Renal cortical epithelial cell (primary cell): ENCODE data around the gene PRKCA. TPM values are rescaled to one million over a fixed set of nuclear protein-coding genes. Genes with fewer than 3 reads are reported as not detected.

Experiments
- DNase-seq: peaks from one replicate; pipeline ENCODE4 v3.0.0-alpha.2; 2011; ENCODE audit warnings: low read depth
- total RNA-seq: library from RNA; depleted of rRNA; stranded (reverse); fragments of >200 nt; gene quantifications from 2 replicates; pipeline ENCODE4 v1.2.3, GENCODE V29; 2014

PRKCA gene
- total RNA-seq, 1 donor from 2014 or later: 31.9 TPM

- no peak for DNase-seq
These were observed 351.8 kb downstream of the PRKCA start for GRCh38 chr17:66654106-66654740.

DNA sequence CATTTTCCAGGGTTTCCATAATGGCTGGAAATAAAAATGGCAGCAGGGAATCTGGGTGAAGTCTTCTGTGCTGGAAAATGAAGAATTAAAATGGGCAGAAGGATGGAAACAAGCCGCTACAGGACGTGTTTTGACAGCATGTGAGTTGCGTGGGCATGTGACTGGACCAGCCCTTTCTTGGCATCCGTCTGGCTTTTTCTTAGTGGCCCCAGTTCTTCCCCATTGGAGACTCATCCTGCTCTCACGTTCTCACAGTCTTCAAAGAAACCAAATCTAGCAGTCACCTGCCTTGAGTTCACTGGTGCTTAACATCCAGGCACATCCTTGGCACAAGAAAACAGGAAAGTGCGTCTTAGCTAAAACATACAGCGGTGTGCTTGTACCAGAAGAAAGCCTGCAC, 352.4 kb downstream of the PRKCA start:
- DNase-seq: no peak

DNA sequence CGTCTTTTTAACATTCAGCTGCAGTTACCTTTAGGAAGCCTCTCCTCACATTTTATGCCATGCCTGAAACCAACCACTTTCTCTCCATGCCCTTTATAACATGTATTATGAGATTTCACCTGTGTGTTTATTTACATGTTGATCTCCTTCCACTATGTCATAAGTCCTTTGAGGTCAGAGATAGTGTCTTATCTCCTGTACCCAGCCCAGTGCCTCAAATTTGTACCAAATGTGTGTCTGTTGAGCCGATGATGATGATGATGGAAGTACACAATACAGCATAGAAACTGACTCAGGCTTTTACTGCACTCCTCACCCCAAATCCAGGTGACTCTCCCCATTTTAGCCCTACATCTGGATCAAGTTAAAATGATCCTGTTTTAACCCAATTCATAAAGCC, 353.0 kb downstream of the PRKCA start:
- no peak for DNase-seq

GRCh38 chr17:66655861-66656260, 353.4 kb downstream of the PRKCA start:
- DNase-seq: peak; percentile 35

- DNase-seq: peak; percentile 87
These were observed 359.2 kb downstream of the PRKCA start for GRCh38 chr17:66661411-66662256.

DNA sequence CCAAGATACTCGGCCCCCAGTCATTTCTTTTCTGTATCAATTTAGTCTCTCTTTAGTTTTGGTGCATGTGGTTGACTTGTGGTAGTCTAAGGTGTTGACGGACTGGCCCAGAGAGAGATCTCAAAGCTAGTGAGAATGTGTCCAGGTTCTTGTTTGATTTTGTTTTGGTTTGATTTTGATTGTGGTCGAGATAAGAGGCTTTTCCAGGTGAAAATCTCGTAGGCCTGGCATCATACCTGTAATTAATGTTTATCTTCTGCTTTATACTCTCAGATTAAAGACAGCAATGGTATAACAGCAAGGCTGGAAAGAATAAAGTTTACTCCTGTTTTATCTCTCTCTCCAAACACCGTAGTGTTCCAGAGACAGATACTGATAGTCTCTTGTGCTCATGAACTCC, 360.1 kb downstream of the PRKCA start:
- DNase-seq: no peak

DNA sequence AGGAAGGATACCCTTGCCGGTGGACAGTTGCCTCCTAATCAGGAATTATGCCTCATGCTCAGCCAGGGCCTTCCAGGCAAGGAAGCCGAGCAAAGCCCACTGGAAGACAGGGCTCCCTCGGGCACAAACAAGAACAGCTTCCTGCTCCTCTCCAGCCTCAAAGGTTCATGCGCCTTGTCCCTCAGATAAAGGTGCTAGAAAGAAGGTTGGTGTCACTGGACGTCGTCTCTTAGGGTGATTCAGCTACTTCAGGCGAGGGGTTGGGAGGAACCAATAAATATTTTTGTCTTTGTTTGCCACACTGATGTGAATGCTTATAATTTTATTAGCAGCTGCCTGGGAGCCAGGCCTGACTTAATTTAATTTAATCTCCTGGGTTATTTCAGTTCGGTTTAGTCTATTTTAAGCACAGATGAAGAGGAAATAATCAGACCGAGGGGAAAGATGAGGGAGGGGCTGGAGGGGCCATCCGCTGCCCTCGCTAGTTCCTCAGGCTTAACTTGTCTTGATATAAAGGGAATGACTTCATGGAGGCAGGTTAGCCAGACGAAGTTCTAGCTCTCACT, 360.7 kb downstream of the PRKCA start:
- DNase-seq: no peak

DNA sequence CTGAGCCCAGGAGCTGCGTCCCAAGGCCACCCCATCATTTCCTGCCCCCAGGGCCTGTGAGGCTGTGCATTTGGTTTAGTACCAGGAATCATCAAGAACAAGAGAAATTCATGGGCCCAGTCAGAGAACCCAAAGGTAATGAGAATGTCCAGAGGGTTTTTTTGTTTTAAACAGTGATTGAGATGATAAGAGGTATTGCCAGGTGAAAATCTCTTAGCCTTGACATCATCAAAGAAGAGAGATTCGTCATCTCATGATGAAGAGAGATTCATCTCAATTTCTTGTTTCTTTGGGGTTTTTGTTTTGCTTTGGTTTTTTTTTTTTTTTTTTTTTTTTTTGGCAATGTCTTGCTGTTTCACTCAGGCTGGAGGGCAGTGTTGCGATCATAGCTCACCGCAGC, 361.9 kb downstream of the PRKCA start:
- no peak for DNase-seq

- DNase-seq: peak; percentile 26
These were observed 362.8 kb downstream of the PRKCA start for GRCh38 chr17:66665194-66665593.

GRCh38 chr17:66667090-66667489, 364.7 kb downstream of the PRKCA start:
- no peak for DNase-seq

DNA sequence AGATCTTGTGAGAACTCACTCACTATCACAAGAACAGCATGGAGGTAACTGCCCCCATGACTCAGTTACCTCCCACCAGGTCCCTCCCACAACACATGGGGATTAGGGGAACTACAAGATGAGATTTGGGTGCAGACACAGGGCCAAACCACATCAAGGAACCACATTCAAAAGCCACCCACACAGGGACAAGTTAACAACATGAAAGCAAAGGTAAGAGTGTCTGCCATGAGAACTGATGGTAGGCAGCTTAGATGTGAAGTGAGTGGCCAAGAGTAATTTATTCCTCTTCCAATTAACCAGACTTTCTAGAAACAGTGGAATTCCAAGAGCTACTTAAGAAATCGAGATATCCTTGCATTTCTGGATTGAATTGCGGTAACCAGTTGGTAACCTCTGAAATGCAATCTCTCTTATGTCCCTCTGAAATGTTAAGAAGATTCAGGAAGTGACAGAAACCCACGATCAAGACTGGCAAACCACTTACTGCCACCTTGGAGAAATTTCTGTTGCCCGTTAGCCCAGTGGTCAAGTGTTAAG, 365.1 kb downstream of the PRKCA start:
- no peak for DNase-seq

DNA sequence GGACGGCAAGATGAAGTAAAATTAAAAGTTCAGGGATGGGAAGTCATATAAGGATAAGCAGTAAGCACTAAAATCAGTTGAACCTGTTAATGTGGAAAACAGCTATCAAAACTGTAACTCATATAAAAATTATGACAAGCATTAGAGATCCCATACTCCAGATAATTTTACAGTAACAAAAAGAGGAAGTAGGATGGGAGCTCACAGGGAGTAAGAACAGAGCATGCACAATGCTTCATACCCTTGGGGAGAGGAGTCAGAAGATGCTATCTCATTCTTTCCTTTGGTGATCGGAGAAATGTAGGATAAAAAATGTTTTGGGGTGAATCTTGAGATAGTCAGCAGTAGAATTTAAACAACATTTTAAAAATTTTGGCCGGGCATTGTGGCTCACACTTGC, 367.8 kb downstream of the PRKCA start:
- DNase-seq: no peak

- peak; percentile 27 for DNase-seq
These were observed 368.7 kb downstream of the PRKCA start for GRCh38 chr17:66671156-66671555.

GRCh38 chr17:66673668-66674276, 371.4 kb downstream of the PRKCA start:
- peak; percentile 54 for DNase-seq

GRCh38 chr17:66675273-66675990, 373.0 kb downstream of the PRKCA start:
- no peak for DNase-seq

DNA sequence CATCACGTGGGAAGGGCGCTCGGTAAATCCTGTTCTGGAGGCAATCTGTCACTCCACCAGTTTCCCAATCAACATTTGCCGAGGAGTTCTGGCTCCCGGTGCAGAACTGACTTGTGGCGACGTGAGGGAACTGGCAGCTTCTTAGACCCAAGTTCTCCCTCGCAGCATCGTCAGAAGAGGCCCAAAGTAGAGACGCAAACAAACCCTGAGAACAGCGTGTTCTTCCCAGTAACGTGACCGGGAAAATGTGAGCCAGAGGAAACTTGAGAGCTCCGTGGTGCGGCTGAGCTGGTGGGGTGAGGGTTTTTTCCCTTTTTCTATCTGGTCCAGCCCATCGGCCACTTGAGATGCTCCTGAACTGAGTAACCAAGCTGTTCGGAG, 373.6 kb downstream of the PRKCA start:
- DNase-seq: peak; percentile 3

DNA sequence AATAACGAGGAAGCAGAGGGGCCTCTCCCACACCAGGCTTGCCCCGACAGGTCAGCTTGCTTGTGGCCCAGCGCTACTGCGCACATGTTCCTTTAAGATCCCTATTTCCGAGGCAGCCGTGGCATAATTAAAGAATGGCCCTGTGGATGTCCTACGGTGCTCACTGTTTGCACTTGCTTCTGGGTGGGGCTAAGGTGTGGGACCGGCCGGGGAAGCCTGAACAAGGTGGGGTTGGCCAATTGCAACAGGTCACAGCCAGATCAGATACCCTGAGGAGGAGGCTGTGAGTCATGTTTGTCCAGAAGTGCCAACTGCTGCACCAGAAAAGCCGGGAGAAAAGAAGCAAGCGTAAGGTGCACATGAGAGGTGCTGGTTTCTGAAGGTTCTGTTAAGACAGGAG, 374.0 kb downstream of the PRKCA start:
- peak; percentile 80 for DNase-seq

DNA sequence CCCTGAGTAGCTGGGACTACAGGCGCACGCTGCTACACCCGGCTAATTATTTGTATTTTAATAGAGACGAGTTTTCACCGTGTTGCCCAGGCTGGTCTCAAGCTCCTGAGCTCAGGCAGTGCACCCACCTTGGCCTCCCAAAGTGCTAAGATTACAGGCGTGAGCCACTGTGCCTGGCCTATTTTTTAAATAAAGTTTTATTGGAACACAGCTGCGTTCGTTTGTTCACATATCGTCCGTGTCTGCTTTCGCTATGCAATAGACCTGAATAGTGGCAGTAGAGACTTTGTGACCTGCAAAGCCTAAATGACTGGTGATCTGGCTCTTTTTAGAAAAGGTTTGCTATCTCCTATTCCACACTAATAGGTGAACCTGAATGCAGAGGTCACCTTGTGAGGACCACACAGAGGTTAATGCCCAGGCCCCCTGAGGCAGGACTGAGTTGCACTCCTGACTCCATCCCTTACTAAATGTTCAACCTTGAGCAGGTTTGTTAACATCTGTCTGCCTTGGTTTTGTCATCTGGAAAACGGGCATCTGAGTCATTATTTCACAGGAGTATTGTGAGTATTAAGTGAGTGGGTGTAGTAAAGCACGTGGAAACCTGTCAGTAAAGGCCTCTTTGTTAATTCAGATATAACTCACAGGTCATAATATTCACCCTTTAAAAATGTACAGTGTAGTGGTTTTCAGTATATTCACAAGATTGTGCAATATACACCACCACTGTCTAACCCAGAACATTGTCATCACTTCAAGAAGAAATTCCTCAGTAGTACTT, 375.0 kb downstream of the PRKCA start:
- peak; percentile 30 for DNase-seq

DNA sequence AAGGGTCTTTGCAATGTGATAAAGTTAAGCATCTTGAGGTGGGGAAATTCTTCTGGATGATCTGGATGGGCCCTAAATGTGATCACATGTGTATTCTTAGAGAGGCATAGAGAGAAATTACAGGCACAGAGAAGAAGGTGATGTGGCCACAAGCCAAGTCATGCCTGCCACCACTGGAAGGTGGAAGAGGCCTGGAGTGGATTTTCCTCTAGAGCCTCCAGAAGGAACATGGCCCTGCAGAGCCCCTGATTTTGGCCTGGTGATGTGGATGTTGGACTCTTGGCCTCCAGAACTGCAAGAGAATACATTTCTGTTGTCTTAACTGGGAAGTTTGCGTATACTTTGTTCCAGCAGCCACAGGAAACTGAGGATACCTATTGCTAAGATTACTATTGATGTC, 375.6 kb downstream of the PRKCA start:
- no peak for DNase-seq

- no peak for DNase-seq
These were observed 376.4 kb downstream of the PRKCA start for GRCh38 chr17:66678827-66679226.
